NCI-H345 treated with DMSO at 0.1 percent for 48 hours (cell line): ENCODE measurements around the gene PRKAR1B.
"Not testable (repeated sequence)": the region's sequence is repeated elsewhere in the genome, so short reads cannot be mapped to it uniquely, and the experiment has no call there.

ENCODE experiments used
- DNase-seq: peaks from one replicate; lab custom pipeline; 2025; ENCODE audit not compliant: unreplicated experiment; lab: John Stamatoyannopoulos, UW

PRKAR1B gene

DNA sequence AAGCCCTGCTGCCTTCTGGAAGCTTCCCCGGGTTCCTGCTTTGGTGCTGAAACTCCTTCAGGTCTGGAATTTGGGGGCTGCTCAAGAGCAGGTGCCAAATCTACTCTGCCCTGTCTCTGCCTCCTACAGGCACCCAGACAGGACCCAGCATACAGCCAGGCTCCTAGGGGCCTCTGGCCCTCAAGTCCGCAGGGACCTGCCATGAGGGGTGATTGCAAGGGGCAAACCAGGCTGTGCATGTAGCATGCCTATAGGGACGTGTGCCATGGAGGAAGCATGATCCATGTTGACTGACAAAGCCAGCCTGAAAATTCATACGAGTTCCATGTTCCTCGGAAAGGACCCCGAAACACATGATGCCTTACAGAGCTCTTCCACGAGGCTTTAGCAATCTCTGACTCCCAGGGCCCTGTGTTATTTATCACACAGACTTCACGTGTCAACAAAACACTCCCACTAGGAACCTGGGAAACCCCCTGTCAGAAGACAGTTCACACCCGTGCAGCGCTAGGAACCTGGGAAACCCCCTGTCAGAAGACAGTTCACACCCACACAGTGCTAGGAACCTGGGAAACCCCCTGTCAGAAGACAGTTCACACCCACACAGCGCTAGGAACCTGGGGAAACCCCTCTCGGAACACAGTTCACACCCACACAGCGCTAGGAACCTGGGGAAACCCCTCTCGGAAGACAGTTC is 75.9 kb downstream of the PRKAR1B start:
- DNase-seq: no peak

DNA sequence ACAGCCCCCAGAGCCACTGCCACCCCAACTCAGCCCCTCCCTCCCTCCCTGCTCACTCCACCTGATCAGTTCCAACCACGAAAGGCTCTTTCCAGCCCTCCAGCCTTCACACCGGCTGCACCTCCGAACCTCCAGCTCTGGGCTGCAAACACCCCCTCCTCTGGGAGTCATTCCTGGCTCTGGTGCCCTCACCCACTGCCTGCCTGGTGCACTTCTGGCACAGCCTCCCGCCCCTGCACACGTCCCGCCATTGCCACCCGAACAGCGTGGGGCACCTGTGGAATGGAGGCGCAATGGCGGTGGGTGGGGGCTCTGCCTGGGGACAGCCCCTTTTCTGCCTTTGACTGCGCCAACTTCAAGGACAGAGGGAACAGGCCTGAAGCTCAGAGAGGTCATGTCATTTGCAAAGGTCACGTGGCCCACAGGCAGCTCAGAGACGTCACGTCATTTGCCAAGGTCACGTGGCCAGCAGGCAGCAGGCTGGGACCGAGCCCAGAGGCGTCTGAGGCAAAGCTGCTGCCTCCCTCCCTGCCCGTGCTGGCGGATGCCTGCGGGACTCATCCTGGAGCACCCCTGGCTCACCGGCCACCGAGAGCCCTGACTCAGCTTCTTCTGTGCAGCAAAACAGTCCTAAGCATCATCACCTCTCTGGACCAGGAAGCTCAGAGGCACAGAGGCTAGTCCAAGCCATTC is 76.6 kb downstream of the PRKAR1B start:
- DNase-seq: no peak

DNA sequence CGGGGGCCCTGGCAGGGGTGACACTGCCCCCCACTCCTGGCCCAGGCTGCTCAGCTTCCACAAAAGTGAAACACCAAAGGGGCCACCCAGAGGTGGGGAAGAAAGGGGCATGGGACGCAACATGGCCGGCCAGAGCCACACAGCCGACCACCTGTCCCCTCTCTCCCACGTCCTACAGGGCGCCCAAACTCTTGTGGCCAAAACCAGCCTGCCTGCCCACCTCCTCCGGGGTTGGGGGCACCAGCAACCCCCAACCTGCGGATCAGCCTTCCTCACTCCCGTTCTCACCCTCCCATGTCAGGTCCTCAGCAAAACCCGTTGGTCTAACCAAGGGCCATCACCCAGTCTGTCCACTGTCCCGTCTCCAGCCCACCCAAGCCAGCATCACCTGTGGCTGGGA is 80.1 kb downstream of the PRKAR1B start:
- DNase-seq: no peak

DNA sequence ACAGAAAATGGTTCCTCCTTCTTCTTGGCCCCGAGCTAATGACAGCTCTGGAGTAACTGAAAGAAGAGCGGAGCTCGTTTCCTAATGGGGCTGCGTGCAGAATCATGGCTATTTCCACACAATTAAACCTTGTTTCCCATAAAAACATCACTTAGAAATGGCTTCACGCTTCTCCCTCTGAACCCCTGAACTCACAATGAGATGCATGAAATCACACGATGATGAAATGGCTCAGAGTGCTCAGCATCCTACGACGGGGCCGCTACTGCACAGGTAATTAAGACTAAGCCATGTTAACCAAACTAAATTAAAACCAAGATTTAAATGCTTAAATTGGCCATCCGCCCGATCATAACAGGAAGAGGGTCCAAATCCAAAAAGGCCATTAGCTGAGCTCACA is 80.6 kb downstream of the PRKAR1B start:
- no peak for DNase-seq

DNA sequence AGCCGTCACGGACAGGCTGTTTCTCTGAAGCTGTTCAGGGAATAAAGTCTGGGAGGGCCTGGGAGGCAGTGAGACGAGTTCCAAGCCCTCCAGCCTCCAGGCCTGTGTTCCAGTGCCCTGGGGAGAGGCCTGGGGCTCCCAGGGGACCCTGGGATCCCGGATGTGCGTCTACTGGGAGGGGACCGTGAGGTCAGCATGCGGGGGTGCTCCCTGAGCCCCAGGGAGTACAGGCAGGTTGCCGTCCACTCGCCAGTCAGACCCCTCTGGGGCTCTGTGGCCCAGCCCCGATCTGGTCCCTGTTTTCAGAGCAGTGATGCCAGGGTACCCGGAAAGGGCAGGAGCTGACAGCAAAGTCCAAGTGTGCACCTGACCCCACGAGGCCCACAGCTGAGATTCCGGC is 81.5 kb downstream of the PRKAR1B start:
- no peak for DNase-seq

DNA sequence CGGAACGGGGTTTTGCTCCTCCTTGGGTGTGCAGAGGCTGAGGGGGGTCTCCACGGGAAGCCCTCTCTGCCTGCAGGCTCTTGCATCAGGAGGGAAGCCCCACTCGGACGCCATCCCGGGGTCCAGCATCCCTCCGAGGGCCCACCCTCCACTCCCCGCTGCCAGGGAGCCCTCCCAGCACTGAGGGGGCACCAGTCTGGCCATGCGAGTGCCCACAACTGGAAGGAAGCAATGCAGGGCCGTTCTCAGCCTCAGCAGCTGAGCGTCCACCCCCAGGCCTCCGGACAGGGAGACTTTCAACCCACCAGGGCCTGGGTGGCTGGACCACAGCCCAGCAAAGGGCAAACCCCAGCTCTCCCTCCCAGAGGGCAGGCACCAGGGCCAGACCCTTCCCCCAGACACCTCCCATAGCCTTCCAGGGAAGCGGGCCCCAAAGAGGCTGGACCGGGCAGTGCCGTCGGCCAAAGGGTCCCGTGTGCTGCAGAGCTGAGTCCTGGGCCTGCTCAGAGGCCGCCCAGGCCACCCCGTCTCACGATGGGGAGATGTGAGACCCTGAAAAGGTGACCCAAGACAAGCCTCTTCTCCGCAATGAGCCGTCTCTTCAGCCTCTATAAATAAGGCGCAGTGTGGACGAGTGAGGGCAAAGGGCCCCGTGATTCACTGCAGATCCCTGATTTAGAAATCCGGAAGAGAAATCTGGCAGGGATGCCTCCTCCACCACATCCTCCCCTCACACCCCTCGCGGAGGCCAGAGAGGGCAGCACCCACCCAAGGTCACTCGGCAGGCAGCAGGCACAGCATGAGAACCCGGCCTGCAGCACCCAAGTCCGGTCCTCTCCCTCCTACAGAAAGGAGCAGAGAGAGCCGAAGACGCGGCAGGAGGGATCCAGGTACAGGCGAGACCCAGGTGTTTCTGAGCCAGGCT is 82.4 kb downstream of the PRKAR1B start:
- DNase-seq: no peak

DNA sequence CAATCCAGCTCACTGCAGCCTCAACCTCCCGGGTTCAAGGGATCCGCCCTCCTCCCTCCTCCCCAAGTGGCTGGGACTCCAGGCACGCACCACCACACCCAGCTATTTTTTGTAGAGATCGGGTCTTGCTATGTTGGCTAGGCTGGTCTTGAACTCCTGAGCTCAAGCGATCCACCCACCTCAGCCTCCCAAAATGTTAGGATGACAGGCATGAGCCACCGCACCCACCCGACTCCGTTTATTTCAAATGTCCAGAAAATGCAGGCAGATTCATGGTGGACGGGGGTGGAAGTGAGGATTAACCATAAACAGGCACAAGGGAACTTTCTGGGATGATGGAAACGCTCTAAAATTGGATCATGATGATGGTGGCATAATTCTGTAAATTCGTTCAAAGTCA is 85.1 kb downstream of the PRKAR1B start:
- no peak for DNase-seq

DNA sequence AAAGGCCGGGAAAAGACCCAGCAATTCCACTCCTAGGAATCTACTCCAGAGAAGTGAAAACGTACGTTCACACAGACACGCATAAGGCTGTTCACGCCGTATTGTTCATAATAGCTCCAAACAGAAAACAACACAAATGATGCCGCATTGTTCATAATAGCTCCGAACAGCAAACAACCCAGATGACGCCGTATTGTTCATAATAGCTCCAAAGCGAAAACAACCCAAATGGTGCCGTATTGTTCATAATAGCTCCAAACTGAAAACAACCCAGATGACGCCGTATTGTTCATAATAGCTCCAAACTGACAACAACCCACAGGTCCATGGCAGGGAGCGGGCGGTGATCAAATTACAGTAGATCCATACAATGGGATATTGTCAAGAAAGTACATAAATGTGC is 85.8 kb downstream of the PRKAR1B start:
- no peak for DNase-seq

DNA sequence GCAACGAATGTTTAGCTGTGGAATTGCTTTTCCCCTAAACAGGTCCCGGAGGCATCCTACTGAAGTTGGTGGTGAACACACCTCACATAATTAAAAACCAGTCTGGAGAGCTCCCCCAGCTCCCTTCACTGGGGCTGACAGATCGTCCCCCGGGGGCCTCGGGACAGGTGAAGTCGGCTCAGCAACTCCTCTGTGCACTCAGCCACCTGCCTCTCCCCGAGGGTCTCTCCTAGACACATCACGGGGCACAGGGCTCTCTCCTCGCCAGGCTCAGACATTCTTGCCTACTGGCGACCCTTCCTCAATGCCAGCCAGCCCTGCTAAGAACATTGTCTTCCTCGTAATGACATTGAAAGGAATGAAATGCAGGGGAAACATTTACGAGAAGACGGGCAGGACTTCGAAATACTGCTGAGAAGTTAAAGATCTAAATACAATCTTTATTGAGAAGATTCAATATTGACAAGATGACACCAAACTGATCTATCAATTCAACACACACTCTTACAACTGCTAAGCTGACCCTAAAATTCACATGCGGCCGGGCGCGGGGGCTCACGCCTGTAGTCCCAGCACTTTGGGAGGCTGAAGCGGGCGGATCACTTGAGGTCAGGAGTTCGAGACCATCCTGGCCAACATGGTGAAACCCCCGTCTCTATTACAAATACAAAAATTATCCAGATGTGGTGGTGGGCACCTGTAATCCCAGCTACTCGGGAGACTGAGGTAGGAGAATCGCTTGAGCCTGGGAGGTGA is 88.6 kb downstream of the PRKAR1B start:
- DNase-seq: no peak

DNA sequence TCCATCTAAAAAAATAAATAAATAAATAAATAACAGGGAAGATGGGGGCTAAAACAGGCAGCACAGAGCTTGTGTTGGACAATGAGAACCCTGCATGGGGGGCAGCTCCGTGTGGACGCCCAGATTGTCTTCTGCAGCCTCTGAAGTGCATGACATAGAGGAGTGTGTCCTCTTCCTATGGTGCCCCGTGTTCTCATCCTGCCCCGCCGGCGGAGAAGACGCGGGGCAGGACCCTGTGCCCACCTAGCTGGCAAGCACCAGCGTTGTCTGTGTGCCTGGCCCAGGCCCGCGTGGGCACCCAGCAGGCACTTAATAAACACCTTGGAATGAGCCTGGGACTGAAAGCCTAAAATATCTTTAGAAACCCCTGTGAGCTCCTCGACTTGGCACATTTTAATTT is 89.3 kb downstream of the PRKAR1B start:
- DNase-seq: no peak

DNA sequence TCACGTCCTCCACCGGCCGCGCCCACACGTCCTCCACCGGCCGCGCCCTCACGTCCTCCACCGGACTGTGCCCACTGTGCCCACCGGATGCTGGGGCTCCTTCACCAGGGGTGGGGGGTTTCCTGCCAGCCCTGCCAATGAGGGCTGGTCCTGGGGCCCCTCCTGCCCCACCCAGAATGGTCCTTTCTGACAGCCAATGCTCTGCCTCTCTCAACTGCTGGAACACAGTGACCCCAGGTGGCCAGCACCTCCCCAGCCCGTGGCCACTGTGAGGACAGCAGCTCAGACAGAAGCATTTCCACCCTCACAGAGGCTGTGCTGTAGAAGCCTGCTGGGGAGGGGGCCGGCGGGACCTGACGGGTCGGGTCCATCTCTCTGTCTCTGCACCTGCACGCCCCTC is 90.7 kb downstream of the PRKAR1B start:
- no peak for DNase-seq

DNA sequence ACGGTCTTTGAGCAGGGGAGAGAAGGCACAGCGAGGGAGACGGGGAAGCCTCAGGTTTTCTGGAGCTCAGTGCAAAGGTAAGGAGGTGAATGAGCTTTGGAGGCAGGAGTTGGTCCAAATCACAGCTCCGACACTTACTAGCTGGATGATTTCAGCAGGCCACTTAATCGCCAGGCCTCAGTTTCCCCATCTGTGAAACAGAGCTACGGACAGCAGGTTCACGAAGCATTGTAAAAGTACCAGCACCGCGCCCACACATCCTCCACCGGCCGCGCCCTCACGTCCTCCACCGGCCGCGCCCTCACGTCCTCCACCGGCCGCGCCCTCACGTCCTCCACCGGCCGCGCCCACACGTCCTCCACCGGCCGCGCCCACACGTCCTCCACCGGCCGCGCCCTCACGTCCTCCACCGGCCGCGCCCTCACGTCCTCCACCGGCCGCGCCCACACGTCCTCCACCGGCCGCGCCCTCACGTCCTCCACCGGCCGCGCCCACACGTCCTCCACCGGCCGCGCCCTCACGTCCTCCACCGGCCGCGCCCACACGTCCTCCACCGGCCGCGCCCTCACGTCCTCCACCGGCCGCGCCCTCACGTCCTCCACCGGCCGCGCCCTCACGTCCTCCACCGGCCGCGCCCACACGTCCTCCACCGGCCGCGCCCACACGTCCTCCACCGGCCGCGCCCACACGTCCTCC is 91.2 kb downstream of the PRKAR1B start:
- not testable (repeated sequence) for DNase-seq

DNA sequence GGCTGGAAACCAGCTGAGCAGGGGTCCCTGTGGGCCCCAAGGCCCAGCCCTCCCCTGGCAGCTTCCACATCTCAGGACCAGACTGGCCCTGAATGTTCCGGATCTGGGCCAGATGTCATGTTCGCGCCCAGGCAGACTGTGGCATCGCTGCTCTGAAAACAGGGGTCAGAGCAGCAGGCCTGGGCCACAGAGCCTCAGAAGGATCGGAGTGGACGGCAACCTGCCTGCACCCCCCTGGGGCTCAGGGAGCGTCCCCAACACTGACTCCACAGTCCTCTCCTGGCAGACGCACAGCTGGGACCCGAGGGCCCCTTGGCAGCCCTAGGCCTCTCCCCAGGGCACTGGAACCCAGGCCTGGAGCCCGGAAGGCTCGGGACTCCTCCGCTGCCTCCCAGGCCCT is 91.9 kb downstream of the PRKAR1B start:
- DNase-seq: no peak

DNA sequence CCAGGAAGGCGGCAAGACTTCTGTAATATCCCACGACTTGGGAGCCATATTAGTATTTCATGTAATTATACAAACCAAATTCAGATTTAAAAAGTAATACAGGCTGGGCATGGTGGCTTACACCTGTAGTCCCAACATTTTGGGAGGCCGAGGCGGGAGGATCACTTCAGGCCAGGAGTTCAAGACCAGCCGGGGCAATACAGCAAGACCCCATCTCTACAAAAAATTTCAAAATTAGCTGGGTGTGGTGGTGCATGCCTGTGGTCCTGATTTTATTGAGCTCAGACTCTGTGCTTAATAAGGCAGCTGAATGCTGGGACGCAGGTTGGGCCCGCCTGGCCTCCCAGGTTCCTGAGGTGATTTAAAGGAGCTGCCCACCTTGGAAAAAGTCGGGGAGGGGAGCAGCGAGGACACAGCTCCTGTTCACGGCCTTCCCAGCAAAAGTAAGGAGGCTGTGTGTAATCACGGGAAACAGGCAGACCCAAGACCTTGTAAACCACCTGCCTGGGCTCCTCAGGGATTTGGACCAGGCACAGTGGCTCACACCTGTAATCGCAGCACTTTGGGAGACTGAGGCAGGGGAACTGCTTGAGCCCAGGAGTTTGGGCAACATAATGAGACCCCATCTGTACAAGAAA is 93.6 kb downstream of the PRKAR1B start:
- DNase-seq: no peak

DNA sequence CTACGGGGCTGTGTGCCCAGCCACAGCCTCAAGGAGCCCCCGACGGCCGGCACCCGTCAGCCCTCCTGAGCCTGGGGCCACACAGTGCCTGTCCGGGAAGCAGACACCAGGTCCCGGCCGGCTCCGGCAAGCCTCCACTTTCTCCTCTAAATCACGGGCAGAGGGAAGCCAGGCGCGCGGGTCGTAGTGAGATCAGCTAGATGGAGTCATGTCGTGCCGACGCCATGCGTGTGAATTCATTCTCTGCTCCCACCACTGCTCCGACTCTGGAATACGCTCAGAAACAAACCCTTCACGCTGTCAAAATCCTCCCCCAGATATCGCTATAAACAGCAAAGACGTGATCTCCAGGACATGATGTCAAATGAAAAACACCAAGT is 94.3 kb downstream of the PRKAR1B start:
- no peak for DNase-seq

DNA sequence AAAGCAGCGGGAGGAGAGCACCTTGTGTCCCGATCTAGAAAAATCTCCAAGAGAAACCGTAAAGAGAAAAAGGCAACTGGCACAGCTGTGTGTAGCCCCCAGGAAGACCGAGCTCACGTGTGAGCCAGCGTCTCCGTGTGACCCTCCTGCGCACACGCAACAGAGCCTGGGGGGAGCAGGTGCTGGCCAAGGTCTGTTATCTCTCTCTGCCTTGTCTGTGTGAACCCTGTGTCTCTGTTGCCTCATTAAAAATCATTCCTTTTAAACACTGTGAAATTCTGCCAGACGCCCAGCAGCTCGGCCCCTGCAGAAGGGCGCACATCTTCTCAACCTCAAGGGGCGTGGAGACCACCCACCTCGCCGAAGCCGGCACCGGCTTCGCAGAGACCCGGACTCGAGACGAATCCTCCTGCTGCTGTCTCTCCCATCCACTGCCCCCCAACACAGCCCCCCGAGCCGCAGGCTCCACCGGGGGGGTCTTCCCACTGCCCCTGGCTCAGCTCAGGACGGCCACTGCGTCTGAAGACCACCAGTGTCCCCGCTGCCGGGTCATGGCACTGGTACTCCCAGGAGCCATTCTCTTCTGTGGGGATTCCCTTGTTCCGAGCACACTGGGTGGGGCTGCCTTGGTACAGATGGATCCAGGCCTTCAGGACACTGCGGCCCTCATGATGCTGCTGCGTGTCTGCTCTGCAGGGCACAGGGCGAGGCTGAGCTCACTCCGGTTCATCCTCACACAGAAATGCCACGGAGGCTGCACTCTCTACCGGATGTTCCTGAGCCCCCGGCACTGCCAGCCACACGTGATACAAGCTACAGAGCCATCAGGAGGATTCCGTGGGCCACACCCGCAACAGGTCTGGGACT is 94.9 kb downstream of the PRKAR1B start:
- no peak for DNase-seq

DNA sequence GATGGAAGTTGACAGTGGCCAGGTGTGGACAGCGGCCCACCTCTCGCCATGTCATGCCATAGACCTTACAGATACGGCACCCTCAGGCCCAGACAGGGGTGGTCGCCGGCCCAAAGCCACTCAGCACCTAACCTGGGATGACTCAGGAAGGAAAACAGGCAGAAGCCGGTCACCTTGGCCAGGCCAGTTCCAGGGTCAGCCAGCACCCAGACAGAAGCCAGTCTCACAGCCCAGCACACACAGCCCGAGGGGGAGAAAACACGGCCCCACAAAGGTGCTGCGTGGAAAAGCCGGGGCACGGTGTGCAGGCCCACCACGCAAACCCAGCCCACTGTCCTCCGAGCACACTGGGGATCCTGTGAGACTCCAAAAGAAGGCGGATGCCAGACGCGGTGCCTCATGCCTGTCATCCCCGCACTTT is 95.8 kb downstream of the PRKAR1B start:
- no peak for DNase-seq

DNA sequence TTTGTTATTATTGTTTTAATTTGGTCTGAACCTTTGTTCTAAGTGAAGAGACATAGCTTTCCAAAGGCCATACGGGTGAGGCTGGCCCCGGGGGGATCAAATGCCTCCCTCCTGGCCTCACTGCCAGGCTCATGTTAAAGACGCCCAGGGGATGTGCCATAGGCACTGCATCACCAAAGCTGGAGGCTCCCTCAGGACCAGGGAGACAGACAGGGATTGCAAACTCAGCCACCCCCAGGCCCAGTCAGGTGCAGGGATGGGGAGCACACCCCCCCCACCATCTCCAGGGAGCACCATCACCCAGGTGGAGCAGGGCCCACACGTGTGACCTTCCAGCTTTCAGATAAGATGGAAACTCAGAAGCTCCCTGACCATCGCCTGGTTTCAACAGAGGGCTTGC is 96.5 kb downstream of the PRKAR1B start:
- DNase-seq: no peak

DNA sequence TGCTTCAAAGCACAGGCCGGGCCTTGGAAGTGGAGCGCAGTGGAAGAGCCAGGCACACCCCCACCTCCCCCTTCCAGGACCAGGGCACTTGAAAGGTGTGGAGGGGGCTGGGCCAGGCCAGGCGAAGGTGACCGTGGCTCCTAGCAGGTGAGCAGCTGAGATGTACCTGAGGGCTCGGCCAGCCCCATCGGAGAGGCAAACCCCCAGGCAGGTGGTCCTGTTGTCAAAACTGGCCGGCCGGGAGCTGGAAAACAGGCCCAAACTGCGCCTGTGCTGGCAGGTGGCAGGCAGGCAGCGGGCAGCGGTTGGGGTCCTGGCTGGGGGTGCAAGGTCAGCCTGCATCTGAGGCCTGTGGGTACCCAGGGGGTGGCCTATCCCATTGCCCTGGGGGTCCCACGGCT is 97.0 kb downstream of the PRKAR1B start:
- no peak for DNase-seq
